Stimulated activated CD4-positive, alpha-beta T cell treated with anti-CD3 and anti-CD28 coated beads, Interleukin-12 subunit alpha, Interleukin-12 subunit beta, amount 100 ng/mL, for 48 hours (primary cell): ENCODE data around the gene NR6A1.
A peak's percentile ranks its signal among the peaks of the same experiment; 100 is the strongest.
"Not testable (repeated sequence)": the region's sequence is repeated elsewhere in the genome, so short reads cannot be mapped to it uniquely, and the experiment has no call there.

ENCODE experiments used
- DNase-seq, 3 donors: peaks; one replicate each; pipeline ENCODE4 v3.0.0-alpha.2; 2020; ENCODE audit warnings: low read depth in 2 of 3, low spot score in 1 of 3

The NR6A1 gene

DNA sequence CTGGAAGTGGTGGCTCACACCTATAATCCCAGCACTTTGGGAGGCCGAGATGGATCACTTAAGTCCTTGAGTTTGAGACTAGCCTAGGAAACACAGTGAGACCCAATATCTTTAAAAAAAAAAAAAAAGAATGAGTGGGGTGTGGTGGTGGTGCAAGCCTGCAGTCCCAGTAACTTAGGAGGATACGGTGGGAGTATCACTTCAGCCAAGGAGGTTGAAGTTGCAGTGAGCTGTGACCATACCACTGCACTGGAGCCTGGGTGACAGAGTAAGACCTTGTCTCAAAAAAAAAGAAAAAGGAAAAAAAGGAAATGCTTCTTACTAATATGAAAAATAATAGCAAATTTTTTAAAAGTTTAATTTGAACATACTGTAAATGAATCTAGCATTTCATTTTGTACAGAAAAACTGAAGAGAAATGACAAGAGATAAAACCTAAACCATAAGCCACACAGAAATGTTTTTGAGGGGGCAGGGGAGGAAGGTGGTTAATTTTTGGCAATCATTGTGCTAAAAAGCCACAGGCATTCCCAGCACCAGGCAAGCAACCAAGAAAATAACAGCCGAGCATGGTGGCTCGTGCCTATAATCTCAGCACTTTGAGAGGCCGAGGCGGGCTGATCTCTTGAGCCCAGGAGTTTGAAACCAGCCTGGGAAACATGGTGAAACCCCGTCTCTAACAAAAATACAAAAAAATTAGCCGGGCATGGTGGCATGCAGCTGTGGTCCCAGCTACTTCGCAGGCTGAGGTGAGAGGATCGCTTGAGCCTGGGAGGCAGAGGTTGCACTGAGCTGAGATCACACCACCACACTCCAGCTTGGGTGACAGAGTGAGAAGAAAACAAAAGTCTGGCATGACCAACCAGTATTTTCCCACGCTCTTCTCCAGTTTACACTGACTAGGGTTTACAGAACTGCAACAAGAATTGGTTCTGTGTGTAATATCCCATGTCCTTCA lies 149.5 kb downstream of the NR6A1 start:
- DNase-seq: no peak

DNA sequence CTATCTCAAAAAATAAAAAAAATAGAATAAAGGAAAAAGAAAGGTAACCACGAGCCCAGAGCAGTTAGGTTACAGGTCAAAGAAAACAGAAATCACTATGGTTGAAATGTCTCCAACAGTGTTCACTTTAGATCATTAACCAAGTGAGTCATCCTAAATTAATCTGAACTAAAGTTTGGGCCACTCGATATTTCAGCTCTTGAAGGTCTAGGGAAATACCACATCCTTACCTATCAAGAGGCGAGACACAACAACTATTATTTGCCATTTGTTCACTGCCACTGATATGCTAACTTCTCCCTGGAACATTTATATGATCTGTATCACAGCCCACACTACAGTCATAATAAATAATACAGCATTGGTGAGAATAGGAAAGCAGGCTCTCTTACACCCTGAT lies 152.6 kb downstream of the NR6A1 start:
- DNase-seq: no peak

DNA sequence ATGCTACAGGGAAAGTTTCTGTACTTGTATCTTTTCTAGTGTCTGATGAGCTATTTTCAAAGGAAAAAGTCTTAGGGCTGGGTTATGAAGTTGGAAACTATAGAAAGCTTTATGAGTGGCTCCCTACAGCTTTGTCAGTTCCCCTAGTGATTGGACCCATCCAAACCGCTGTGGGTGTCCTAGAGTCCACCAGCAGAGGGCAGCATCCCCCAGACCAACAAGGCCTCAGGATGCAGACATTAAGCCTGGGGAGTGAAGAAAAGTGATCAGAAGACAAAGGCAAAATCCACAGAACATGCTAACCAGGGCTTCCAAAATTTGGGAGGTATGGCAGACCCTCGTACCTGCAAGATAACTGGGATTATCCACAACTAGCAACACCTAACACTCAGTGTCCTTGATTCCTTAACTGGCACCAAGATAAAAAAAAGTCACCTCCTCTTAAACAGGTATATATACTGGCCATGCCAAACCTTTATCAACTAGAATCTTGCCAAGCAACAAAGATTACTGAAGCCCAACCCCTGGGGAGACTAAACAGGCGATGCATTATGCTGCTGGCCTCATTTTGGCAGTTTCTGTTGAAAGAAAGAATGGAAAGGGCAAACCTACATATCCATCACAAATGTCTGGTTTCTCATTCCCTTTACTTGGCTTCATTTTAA lies 153.5 kb downstream of the NR6A1 start:
- DNase-seq: peak; percentile 61 to 78 (median 62)

DNA sequence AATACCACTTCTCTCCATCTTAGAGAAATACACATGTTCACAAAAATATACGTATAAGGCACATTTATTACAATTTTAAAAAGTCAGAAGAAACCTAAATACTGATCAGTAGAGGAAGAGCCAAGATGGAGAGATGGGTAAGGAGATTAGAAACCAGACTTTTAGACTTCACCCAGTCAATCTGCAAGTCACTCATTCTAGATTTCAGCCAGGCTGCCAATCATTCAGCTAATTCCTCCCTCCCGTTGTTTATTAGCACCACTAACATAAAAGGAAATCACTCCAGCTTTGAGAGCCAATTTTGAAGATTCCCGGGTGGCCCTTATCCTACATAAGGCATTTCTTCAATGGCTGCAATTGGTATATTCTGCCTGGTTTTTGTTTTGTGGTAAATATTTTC lies 154.2 kb downstream of the NR6A1 start:
- no peak for DNase-seq

- DNase-seq: not testable (repeated sequence)
These were observed 155.3 kb downstream of the NR6A1 start for GRCh38 chr9:124615840-124616239.

DNA sequence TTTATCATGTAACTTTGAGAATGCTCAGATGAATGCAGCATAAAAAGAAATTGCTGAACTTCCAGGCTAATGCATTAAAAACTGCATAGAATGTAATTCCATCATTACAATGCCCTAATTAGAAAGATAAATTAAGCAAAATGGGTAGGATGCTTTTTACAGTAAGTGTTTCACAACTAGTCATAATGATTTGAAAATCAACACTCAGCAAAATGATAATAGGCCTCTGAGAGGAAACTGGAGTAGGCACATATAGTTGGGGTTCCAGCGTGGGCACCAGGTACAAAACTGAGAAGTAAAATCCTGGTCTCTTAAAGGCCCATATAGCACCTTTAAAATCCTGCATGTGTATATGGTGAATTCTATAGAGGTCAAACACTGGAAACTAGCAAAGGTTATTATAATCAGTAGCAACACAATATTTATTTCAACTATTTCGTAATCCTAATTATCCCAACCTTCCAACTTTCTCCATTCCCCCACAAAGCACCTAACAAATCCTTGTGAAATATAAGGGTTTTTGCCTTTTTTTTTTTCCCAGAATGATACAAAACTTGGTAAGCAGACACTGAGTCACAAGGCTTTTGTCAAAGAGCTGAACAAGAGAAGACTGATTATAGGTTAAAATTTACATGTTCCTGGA lies 155.9 kb downstream of the NR6A1 start:
- DNase-seq: no peak

GRCh38 chr9:124613849-124614248 lies 157.3 kb downstream of the NR6A1 start:
- DNase-seq: no peak

- no peak for DNase-seq
These were observed 160.0 kb downstream of the NR6A1 start for GRCh38 chr9:124611106-124611505.

DNA sequence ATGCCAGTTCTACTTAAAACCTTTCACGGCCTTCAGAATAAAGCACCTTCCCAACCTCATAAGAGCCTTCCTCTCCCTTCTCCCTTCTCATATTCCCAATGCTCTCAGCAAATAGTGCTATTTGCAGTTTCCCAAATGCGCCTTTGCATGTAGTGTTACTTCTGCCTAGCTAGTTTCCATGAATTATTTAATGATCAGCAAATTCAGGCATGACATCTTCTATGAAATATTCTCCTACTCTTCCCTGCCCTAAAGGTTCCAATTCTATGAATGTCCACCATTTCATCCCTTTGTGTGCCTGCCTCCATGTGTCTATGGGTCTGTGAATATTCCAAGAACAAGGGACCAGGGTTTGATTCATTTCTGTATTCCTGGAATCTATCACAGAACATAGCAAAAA lies 165.1 kb downstream of the NR6A1 start:
- no peak for DNase-seq

DNA sequence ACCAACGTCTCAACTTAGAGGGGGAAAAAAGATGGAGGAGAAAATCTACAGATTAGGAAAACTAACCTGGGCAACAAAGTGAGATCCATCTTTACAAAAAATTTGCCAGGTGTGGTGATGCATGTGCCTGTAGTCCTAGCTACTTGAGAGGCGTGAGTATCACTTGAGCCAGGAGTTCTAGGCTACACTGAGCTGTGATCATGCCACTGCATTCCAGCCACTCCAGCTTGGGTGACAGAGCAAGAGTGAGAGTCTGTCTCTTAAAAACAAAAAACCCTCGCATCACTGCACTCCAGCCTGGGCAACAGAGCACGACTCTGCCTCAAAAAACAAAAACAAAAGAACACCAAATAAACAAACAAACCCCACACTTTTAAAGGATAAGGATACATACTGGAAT lies 165.9 kb downstream of the NR6A1 start:
- DNase-seq: no peak

- DNase-seq: no peak
These were observed 168.5 kb downstream of the NR6A1 start for GRCh38 chr9:124602632-124603031.

- DNase-seq: no peak
These were observed 168.9 kb downstream of the NR6A1 start for GRCh38 chr9:124602204-124602603.

GRCh38 chr9:124600407-124600806 lies 170.7 kb downstream of the NR6A1 start:
- no peak for DNase-seq

- DNase-seq: no peak
These were observed 171.9 kb downstream of the NR6A1 start for GRCh38 chr9:124599121-124599795.

- DNase-seq: no peak
These were observed 173.1 kb downstream of the NR6A1 start for GRCh38 chr9:124598048-124598447.

DNA sequence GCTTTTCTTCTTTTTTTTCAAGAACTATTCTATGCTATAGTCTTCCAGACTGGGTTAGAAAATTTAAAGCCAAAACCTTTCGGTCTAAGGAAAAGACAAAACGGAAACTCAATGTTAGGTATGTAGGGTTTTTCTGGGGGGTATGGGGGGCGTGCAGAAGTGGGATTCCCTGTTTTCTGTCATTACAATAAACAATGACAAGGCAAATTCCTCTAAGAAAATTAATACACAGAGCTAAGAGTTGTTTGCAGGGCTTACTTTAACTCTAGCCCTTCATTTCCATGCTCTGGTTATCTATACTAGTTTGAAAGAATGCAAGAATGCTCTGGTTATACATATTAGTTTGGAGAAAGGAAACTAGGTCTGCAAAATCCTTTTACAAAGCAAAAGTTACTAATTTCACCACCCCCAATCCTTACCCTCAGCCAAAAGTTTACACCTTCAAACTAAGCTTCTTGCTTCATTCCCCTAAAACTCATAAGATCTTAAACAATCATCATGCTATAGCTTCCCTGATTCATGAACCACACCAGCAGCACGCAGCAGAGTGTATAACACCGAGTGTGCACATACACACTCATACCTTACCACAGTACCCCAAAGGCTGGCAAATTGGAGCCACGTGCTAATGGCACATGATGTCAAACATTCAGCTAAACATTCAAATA lies 174.8 kb downstream of the NR6A1 start:
- DNase-seq: no peak

DNA sequence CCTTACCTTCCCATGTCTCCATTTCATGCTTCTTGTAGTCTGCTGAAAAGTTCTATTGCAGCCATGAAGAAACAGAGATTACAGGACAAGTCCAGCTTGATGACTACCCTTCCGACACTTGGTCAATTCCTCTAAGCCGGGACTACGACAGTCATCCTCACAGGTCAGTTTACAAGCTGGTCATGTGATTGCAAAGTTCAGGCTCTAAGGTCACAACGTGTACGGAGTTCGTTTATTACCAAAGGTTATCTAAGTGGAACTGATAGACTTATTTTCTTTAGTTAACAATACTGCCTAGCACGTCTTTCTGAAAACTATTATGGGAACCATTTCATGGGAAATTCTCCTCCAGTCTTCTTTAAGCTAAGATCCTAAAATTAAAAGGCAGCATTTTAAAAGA lies 175.4 kb downstream of the NR6A1 start:
- DNase-seq: no peak

DNA sequence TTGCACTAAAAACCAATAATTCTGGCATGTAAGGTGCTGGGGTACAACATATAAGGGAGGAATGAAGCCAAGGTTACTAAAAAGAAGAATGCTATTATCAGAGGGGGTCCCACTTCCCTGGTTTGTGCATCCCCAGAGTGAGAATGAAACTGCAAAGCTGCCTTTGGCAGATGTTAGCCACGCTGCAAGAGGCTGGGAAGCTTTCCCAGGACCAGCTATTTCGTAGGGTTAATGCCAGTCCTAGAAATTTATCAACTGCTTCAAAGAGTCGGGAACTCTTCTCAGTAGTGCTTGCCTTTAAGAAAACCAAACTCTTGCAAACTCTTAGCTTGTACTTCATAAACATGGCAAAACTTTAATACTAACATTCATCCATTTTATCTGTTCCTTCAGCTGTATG lies 176.4 kb downstream of the NR6A1 start:
- no peak for DNase-seq

GRCh38 chr9:124594225-124594624 lies 176.9 kb downstream of the NR6A1 start:
- no peak for DNase-seq

DNA sequence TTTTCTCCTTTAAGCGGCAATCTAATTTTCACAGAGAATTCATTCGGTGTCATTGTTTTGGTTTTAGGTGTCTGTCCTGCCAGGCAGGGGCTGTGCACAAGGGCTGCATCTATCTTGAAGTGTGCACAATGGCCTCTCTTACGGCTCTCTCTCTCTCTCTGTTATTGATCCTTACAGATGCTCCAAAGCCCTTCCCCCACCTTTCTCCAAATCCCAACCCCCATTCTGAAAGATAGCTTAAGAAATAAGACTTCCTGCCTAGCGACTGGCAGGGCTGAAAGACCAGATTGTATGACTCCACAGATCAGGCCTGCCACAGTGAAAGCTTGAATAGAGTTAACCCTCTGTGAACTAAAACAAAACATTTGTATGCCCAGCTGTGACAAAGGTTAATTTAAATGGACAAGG lies 177.5 kb downstream of the NR6A1 start:
- DNase-seq: no peak

DNA sequence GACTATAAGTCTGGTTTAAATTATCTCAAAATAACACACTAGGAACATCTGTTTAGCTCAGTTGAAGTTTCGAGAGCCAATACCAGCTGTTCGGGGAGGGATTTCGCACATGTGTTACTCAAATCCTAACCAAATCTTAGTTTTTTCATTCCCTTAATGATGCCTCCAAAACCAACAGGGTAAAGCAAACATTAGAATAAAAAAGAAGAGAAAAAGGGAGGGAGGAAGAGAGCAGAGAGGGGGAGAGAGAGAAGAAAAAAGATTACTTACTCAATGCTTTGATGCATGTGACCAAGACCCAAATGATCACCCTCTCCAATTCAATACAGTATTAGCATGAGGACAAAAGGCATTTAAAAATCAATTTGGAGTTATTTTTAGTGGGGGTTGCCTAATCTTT lies 177.9 kb downstream of the NR6A1 start:
- no peak for DNase-seq
